Large intestine (tissue), 3 donors: ENCODE data around the gene TTC9B. TPM values are rescaled to one million over a fixed set of nuclear protein-coding genes. Genes with fewer than 3 reads are reported as not detected.
"Not testable (repeated sequence)": the region's sequence is repeated elsewhere in the genome, so short reads cannot be mapped to it uniquely, and the experiment has no call there.

ENCODE experiments used
- DNase-seq, 2 donors: peaks; one replicate each; pipeline versions ENCODE4 v3.0.0 to v3.0.0-alpha.2; 2013
- H3K27ac ChIP-seq: one replicate; pipeline ENCODE4 v1.5.1; 2013; ENCODE audit warnings: low read length
- H3K27me3 ChIP-seq: 2 replicates; pipeline ENCODE4 v1.6.1; 2013; ENCODE audit warnings: low read length; ENCODE audit not compliant: control insufficient read depth, insufficient read depth
- H3K36me3 ChIP-seq: 2 replicates; pipeline ENCODE4 v1.6.1; 2013; ENCODE audit warnings: low read length; ENCODE audit not compliant: control insufficient read depth, insufficient read depth
- H3K4me1 ChIP-seq: one replicate; pipeline ENCODE4 v1.6.1; 2013; ENCODE audit warnings: low read length; ENCODE audit not compliant: control insufficient read depth, insufficient read depth
- H3K4me3 ChIP-seq: one replicate; pipeline ENCODE4 v1.5.1; 2013; ENCODE audit warnings: low read length
- H3K9me3 ChIP-seq: one replicate; pipeline ENCODE4 v1.6.1; 2013; ENCODE audit warnings: mild to moderate bottlenecking, low read depth, low read length, moderate library complexity; ENCODE audit not compliant: control insufficient read depth
- WGBS: methylation state at CpG from one replicate; pipeline ENCODE4 v1.1.5; 2013; ENCODE audit warnings: low lambda C conversion rate; ENCODE audit not compliant: insufficient coverage; 5-methylcytosine and 5-hydroxymethylcytosine counted together
- polyA plus RNA-seq: library from polyadenylated mRNA; unstranded; fragments of 120-200 nt; gene quantifications from one replicate; pipeline ENCODE4 v1.2.1, GENCODE V29; 2013

The TTC9B gene
- polyA plus RNA-seq, 1 donor: 3.1 TPM

DNA sequence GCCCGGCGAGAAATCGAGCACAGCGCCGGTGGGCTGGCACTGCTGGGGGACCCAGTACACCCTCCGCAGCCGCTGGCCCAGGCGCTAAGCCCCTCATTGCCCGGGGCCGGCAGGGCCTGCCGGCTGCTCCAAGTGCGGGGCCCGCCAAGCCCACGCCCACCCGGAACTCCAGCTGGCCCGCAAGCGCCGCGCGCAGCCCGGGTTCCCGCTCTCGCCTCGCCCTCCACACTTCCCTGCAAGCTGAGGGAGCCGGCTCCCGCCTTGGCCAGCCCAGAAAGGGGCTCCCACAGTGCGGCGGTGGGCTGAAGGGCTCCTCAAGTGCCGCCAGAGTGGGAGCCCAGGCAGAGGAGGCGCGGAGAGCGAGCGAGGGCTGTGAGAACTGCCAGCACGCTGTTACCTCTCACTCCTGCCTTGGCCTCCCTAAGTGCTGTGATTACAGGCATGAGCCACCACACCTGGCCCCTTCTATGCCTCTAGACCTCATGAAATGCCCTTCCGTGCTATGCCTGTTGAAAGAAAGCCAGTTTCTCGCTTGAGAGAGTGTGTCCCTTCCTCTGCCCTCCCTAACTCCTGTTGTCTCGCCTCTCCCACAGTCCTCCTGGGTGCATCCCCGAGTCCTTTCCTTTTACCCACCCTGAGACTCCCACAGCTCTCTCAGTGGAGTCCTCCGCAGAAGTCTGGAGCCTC is 47.7 kb downstream of the TTC9B start:
- not testable (repeated sequence) for H3K4me3 ChIP-seq, DNase-seq, H3K9me3 ChIP-seq, H3K4me1 ChIP-seq, H3K27ac ChIP-seq, H3K36me3 ChIP-seq, H3K27me3 ChIP-seq
- WGBS: 80% methylated on average over 2 of the region's 39 CpGs

DNA sequence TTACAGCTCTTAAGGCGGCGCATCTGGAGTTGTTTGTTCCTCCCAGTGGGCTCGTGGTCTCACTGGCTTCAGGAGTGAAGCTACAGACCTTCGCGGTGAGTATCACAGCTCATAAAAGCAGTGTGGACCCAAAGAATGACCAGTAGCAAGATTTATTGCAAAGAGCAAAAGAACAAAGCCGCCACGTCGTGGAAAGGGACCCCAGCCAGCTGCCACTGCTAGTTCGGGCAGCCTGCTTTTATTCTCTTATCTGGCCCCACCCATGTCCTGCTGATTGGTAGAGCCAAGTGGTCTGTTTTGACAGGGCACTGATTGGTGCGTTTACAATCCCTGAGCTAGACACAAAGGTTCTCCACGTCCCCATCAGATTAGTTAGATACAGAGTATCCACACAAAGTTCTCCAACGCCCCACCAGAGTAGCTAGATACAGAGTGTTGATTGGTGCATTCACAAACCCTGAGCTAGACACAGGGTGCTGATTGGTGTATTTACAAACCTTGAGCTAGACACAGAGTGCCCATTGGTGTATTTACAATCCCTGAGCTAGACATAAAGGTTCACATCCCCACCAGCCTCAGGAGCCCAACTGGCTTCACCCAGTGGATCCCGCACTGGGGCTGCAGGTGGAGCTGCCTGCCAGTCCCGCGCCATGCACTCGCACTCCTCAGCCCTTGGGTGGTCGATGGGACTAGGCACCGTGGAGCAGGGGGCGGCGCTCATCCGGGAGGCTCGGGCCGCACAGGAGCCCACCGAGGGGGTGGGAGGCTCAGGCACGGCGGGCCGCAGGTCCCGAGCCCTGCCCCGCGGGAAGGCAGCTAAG is 48.5 kb downstream of the TTC9B start:
- not testable (repeated sequence) for DNase-seq, H3K4me3 ChIP-seq

More for the DNA sequence above, 48.5 kb downstream of the TTC9B start:
- H3K27me3 ChIP-seq, H3K9me3 ChIP-seq, H3K36me3 ChIP-seq, H3K27ac ChIP-seq, H3K4me1 ChIP-seq: not testable (repeated sequence)
- no CpG with 5 or more reads among the region's 30 CpGs for WGBS

Other genes with a start within 250 kb of the TTC9B start
- gene PSMC4, start 247.2 kb downstream of the TTC9B start, polyA plus RNA-seq: 73.7 TPM
- gene ZNF546, start 221.3 kb downstream of the TTC9B start, polyA plus RNA-seq: 3.9 TPM
- 21.8 TPM for gene ZNF780B, start 162.2 kb downstream of the TTC9B start, polyA plus RNA-seq
- 16.0 TPM for gene ZNF780A, start 127.4 kb downstream of the TTC9B start, polyA plus RNA-seq
- gene MAP3K10, start 27.0 kb downstream of the TTC9B start, polyA plus RNA-seq: 10.1 TPM
- gene CCNP, start 8.3 kb upstream of the TTC9B start, polyA plus RNA-seq: 1.5 TPM
- 101 TPM for gene AKT2, start 67.0 kb upstream of the TTC9B start, polyA plus RNA-seq
- 8.7 TPM for gene C19orf47, start 130.0 kb upstream of the TTC9B start, polyA plus RNA-seq
- gene PLD3, start 130.3 kb upstream of the TTC9B start, polyA plus RNA-seq: 272 TPM
- gene HIPK4, start 171.8 kb upstream of the TTC9B start, polyA plus RNA-seq: 0.10 TPM
- gene PRX, start 195.0 kb upstream of the TTC9B start, polyA plus RNA-seq: 4.0 TPM
- 9.0 TPM for gene SERTAD1, start 207.6 kb upstream of the TTC9B start, polyA plus RNA-seq
- gene SERTAD3, start 226.0 kb upstream of the TTC9B start, polyA plus RNA-seq: 32.5 TPM
- 90.8 TPM for gene BLVRB, start 247.4 kb upstream of the TTC9B start, polyA plus RNA-seq
- 3.4 TPM for gene SPTBN4, start 248.6 kb upstream of the TTC9B start, polyA plus RNA-seq